IPS-15b (cell line): ENCODE measurements around the gene XPA.
"Not testable (repeated sequence)": the region's sequence is repeated elsewhere in the genome, so short reads cannot be mapped to it uniquely, and the experiment has no call there.

Experiments used
- H3K27me3 ChIP-seq: one replicate; pipeline ENCODE4 v1.6.1; 2013; ENCODE audit warnings: low read length; ENCODE audit not compliant: control insufficient read depth, insufficient read depth
- H3K36me3 ChIP-seq: one replicate; pipeline ENCODE4 v1.6.1; 2013; ENCODE audit warnings: low read length; ENCODE audit not compliant: control insufficient read depth, insufficient read depth
- H3K4me1 ChIP-seq: one replicate; pipeline ENCODE4 v1.6.1; 2013; ENCODE audit warnings: mild to moderate bottlenecking, low read length; ENCODE audit not compliant: control insufficient read depth, insufficient read depth
- H3K4me3 ChIP-seq: one replicate; pipeline ENCODE4 v1.5.1; 2013; ENCODE audit warnings: low read depth, low read length
- H3K9ac ChIP-seq: one replicate; pipeline ENCODE4 v1.6.1; 2013; ENCODE audit warnings: low read depth, mild to moderate bottlenecking, low read length
- H3K9me3 ChIP-seq: one replicate; pipeline ENCODE4 v1.6.1; 2013; ENCODE audit warnings: mild to moderate bottlenecking, low read length; ENCODE audit not compliant: control insufficient read depth, insufficient read depth

Gene XPA

GRCh38 chr9:97696803-97697601 is at the start of gene XPA:
Gene XPA, minus strand, starts transcription at chr9:97697340. Its CDS starts 48 bp downstream, at chr9:97697292.
- peaks cover 9% of the 10 kb centered on the region for H3K4me1 ChIP-seq
- no peaks in the 10 kb centered on the region for H3K36me3 ChIP-seq
- peak within 1 kb of the TSS; percentile 78 for H3K4me3 ChIP-seq
- H3K9ac ChIP-seq = peak within 1 kb of the TSS; percentile 54
- no peaks in the 10 kb centered on the region for H3K9me3 ChIP-seq
- peaks cover 38% of the 10 kb centered on the region for H3K27me3 ChIP-seq

GRCh38 chr9:97744710-97745708 is 47.9 kb upstream of the XPA start:
- peaks cover 61% of the 10 kb centered on the region for H3K27me3 ChIP-seq
- no peaks in the 10 kb centered on the region for H3K9me3 ChIP-seq
- no peak overlapping the region for H3K4me3 ChIP-seq
- no peak overlapping the region for H3K9ac ChIP-seq
- H3K4me1 ChIP-seq = peaks cover 7% of the 10 kb centered on the region
- H3K36me3 ChIP-seq = no peaks in the 10 kb centered on the region

GRCh38 chr9:97744025-97744424 is 46.9 kb upstream of the XPA start:
- peaks cover 70% of the 10 kb centered on the region for H3K27me3 ChIP-seq
- not testable (repeated sequence) for H3K36me3 ChIP-seq

GRCh38 chr9:97742545-97742944 is 45.4 kb upstream of the XPA start:
- peaks cover 69% of the 10 kb centered on the region for H3K27me3 ChIP-seq

More at GRCh38 chr9:97744025-97744424, 46.9 kb upstream of the XPA start:
- not testable (repeated sequence) for H3K9me3 ChIP-seq, H3K4me1 ChIP-seq, H3K4me3 ChIP-seq, H3K9ac ChIP-seq

GRCh38 chr9:97741947-97742346 is 44.8 kb upstream of the XPA start:
- Histone ChIP-seq H3K9ac (no peak overlapping the region), H3K27me3 (peaks cover 66% of the 10 kb centered on the region), H3K4me3 (peak overlapping the region; percentile 58), H3K9me3 (no peaks in the 10 kb centered on the region), H3K36me3 (no peaks in the 10 kb centered on the region), H3K4me1 (peaks cover 7% of the 10 kb centered on the region)

More at GRCh38 chr9:97742545-97742944, 45.4 kb upstream of the XPA start:
- no peak overlapping the region for H3K9ac ChIP-seq
- H3K36me3 ChIP-seq = no peaks in the 10 kb centered on the region
- H3K9me3 ChIP-seq = no peaks in the 10 kb centered on the region
- H3K4me1 ChIP-seq = peaks cover 7% of the 10 kb centered on the region
- H3K4me3 ChIP-seq = no peak overlapping the region

- no peaks in the 10 kb centered on the region for H3K36me3 ChIP-seq
- no peak overlapping the region for H3K9ac ChIP-seq
- H3K27me3 ChIP-seq = peaks cover 67% of the 10 kb centered on the region
- peaks cover 7% of the 10 kb centered on the region for H3K4me1 ChIP-seq
- peak overlapping the region; percentile 58 for H3K4me3 ChIP-seq
- H3K9me3 ChIP-seq = no peaks in the 10 kb centered on the region
Measured at GRCh38 chr9:97740848-97741821, 44.0 kb upstream of the XPA start.

GRCh38 chr9:97737429-97737828 is 40.3 kb upstream of the XPA start:
- Histone ChIP-seq H3K9me3 (no peaks in the 10 kb centered on the region), H3K27me3 (peaks cover 38% of the 10 kb centered on the region), H3K4me1 (peaks cover 7% of the 10 kb centered on the region), H3K36me3 (no peaks in the 10 kb centered on the region), H3K4me3 (no peak overlapping the region), H3K9ac (no peak overlapping the region)

- H3K9me3 ChIP-seq = no peaks in the 10 kb centered on the region
- no peaks in the 10 kb centered on the region for H3K36me3 ChIP-seq
- no peak overlapping the region for H3K4me3 ChIP-seq
- H3K4me1 ChIP-seq = no peaks in the 10 kb centered on the region
- no peak overlapping the region for H3K9ac ChIP-seq
- peaks cover 20% of the 10 kb centered on the region for H3K27me3 ChIP-seq
Measured at GRCh38 chr9:97735070-97735600, 38.0 kb upstream of the XPA start.

- Histone ChIP-seq H3K4me3 (no peak overlapping the region), H3K36me3 (no peaks in the 10 kb centered on the region), H3K9me3 (no peaks in the 10 kb centered on the region), H3K27me3 (no peaks in the 10 kb centered on the region), H3K4me1 (no peaks in the 10 kb centered on the region), H3K9ac (no peak overlapping the region)
Measured at GRCh38 chr9:97726716-97727115, 29.6 kb upstream of the XPA start.

- no peaks in the 10 kb centered on the region for H3K36me3 ChIP-seq
- H3K9ac ChIP-seq = no peak overlapping the region
- H3K4me1 ChIP-seq = no peaks in the 10 kb centered on the region
- peaks cover 2% of the 10 kb centered on the region for H3K27me3 ChIP-seq
- no peak overlapping the region for H3K4me3 ChIP-seq
- no peaks in the 10 kb centered on the region for H3K9me3 ChIP-seq
Measured at GRCh38 chr9:97723819-97724218, 26.7 kb upstream of the XPA start.

- no peaks in the 10 kb centered on the region for H3K36me3 ChIP-seq
- peaks cover 2% of the 10 kb centered on the region for H3K27me3 ChIP-seq
- H3K4me1 ChIP-seq = no peaks in the 10 kb centered on the region
- no peaks in the 10 kb centered on the region for H3K9me3 ChIP-seq
- no peak overlapping the region for H3K4me3 ChIP-seq
- H3K9ac ChIP-seq = no peak overlapping the region
Measured at GRCh38 chr9:97722331-97722730, 25.2 kb upstream of the XPA start.
